GM23338 (cell line): ENCODE data around the gene LURAP1L. TPM values are rescaled to one million over a fixed set of nuclear protein-coding genes. Genes with fewer than 3 reads are reported as not detected.
A peak's percentile ranks its signal among the peaks of the same experiment; 100 is the strongest.

Experiments
- ATAC-seq: fragments of 200-7000 bp; cut with Tn5 transposase; 3 replicates; pipeline ENCODE4 v1.9.1; 2020
- DNase-seq: peaks from one replicate; pipeline ENCODE4 v3.0.0-alpha.2; 2015; ENCODE audit warnings: low spot score
- H2AFZ ChIP-seq: fragments of 200-600 bp; sonication (generic); 2 replicates; pipeline ENCODE4 v1.8.0; 2016; ENCODE audit warnings: antibody characterized with exemption, mild to moderate bottlenecking, moderate library complexity
- H3F3A ChIP-seq: fragments of 200-600 bp; sonication (generic); replicated peaks from 2 replicates; pipeline ENCODE4 v1.8.0; 2017; ENCODE audit warnings: antibody characterized with exemption, mixed run types, low read depth
- H3K27ac ChIP-seq: fragments of 200-600 bp; sonication (generic); 2 replicates; pipeline ENCODE4 v1.6.1; 2016; ENCODE audit warnings: low read depth
- H3K27me3 ChIP-seq: fragments of 200-600 bp; sonication (generic); 2 replicates; pipeline ENCODE4 v1.8.0; 2016; ENCODE audit warnings: mild to moderate bottlenecking, mixed run types, moderate library complexity; ENCODE audit not compliant: insufficient read depth
- H3K36me3 ChIP-seq: fragments of 200-600 bp; sonication (generic); 2 replicates; pipeline ENCODE4 v1.8.0; 2016; ENCODE audit warnings: mild to moderate bottlenecking; ENCODE audit not compliant: insufficient read depth
- H3K4me1 ChIP-seq: fragments of 200-600 bp; sonication (generic); 2 replicates; pipeline ENCODE4 v1.8.0; 2016; ENCODE audit warnings: mild to moderate bottlenecking, moderate library complexity; ENCODE audit not compliant: insufficient read depth
- H3K4me2 ChIP-seq: fragments of 200-600 bp; sonication (generic); 2 replicates; pipeline ENCODE4 v1.7.1; 2017; ENCODE audit warnings: mixed run types
- H3K4me3 ChIP-seq: fragments of 200-600 bp; sonication (generic); 2 replicates; pipeline ENCODE4 v1.6.1; 2016; ENCODE audit warnings: mixed run types
- H3K79me2 ChIP-seq: fragments of 200-600 bp; sonication (generic); replicated peaks from 2 replicates; pipeline ENCODE4 v1.8.0; 2017; ENCODE audit warnings: mild to moderate bottlenecking; ENCODE audit not compliant: insufficient read depth
- H3K9me2 ChIP-seq: fragments of 200-600 bp; sonication (generic); 2 replicates; pipeline ENCODE4 v1.8.0; 2017; ENCODE audit not compliant: insufficient read depth
- H4K20me1 ChIP-seq: fragments of 200-600 bp; sonication (generic); replicated peaks from 2 replicates; pipeline ENCODE4 v1.8.0; 2017; ENCODE audit warnings: mild to moderate bottlenecking; ENCODE audit not compliant: insufficient read depth
- H3K27ac Mint-ChIP-seq: 2 replicates; pipeline ENCODE4 v1.8.0; 2020; ENCODE audit warnings: inconsistent platforms, mild to moderate bottlenecking, moderate library complexity, mixed read lengths
- H3K27me3 Mint-ChIP-seq: 3 replicates; pipeline ENCODE4 v1.8.0; 2022; ENCODE audit warnings: low read depth, mild to moderate bottlenecking, moderate library complexity, mixed read lengths, inconsistent platforms; ENCODE audit not compliant: insufficient read depth, poor library complexity
- H3K36me3 Mint-ChIP-seq: 3 replicates; pipeline ENCODE4 v1.8.0; 2021; ENCODE audit warnings: low read depth, mild to moderate bottlenecking, inconsistent platforms, moderate library complexity, mixed read lengths
- H3K4me1 Mint-ChIP-seq: 3 replicates; pipeline ENCODE4 v1.8.0; 2020; ENCODE audit warnings: mild to moderate bottlenecking, inconsistent platforms, mixed read lengths
- H3K4me3 Mint-ChIP-seq: 3 replicates; pipeline ENCODE4 v1.8.0; 2021; ENCODE audit warnings: moderate library complexity, mild to moderate bottlenecking, inconsistent platforms, mixed read lengths
- H3K9me3 Mint-ChIP-seq: 3 replicates; pipeline ENCODE4 v1.8.0; 2020; ENCODE audit warnings: moderate library complexity, mild to moderate bottlenecking, inconsistent platforms, mixed read lengths
- CREB1 ChIP-seq: fragments of 250-450 bp; sonication (Bioruptor Pico); IDR thresholded peaks from 2 replicates; pipeline ENCODE4 v1.5.0; 2020; ENCODE audit warnings: low read depth, mild to moderate bottlenecking, moderate library complexity
- EZH2 ChIP-seq: fragments of 200-600 bp; sonication (generic); IDR thresholded peaks from one replicate; pipeline ENCODE4 v1.8.0; 2017; ENCODE audit warnings: antibody characterized with exemption, mild to moderate bottlenecking, low read depth; ENCODE audit not compliant: unreplicated experiment
- JUNB ChIP-seq: IDR thresholded peaks from one replicate; pipeline ENCODE4 v1.6.1; 2016; ENCODE audit warnings: antibody characterized with exemption; ENCODE audit not compliant: unreplicated experiment
- NANOG ChIP-seq: IDR thresholded peaks from 2 replicates; pipeline ENCODE4 v1.6.1; 2016; ENCODE audit warnings: antibody characterized with exemption, borderline replicate concordance
- POLR2AphosphoS5 ChIP-seq: IDR thresholded peaks from 2 replicates; pipeline ENCODE4 v1.6.1; 2016; ENCODE audit warnings: antibody characterized with exemption, low read depth
- STAT1 ChIP-seq: IDR thresholded peaks from one replicate; pipeline ENCODE4 v1.6.1; 2016; ENCODE audit warnings: antibody characterized with exemption; ENCODE audit not compliant: unreplicated experiment
- ZNF114 ChIP-seq: fragments of 250-450 bp; sonication (Bioruptor Pico); IDR thresholded peaks from 2 replicates; pipeline ENCODE4 v1.5.0; 2020; ENCODE audit warnings: mild to moderate bottlenecking, moderate library complexity
- polyA plus RNA-seq: library from polyadenylated mRNA; unstranded; fragments of >200 nt; fragmentation: Nextera tagmentation; extraction: Ambion mirVana; gene quantifications from 2 replicates; pipeline ENCODE4 v1.2.1, GENCODE V29; 2016
- total RNA-seq: library from RNA; depleted of rRNA; stranded (reverse); fragments of >200 nt; shearing (Covaris generic); gene quantifications from 2 replicates; pipeline ENCODE4 v1.2.3, GENCODE V29; 2014
- TF ChIP-seq, protein P1 (sequence below), 2 experiments: fragments of 200-600 bp in 1 of 2; sonication (generic) in 1 of 2; conservative IDR thresholded peaks; 2 replicates each; pipeline versions ENCODE4 v1.5.1 to v1.6.1; 2016 to 2017; ENCODE audit warnings: antibody characterized with exemption in 2 of 2, low read depth in 2 of 2, mild to moderate bottlenecking in 2 of 2, moderate library complexity in 1 of 2
- TF ChIP-seq, protein P2 (sequence below): fragments of 250-450 bp; sonication (Bioruptor Pico); IDR thresholded peaks from 2 replicates; pipeline ENCODE4 v1.5.0; 2020; ENCODE audit warnings: mild to moderate bottlenecking, moderate library complexity

LURAP1L gene
- total and polyA plus RNA-seq, 2 experiments from 2014 or later = 1.2 to 1.6 TPM

DNA sequence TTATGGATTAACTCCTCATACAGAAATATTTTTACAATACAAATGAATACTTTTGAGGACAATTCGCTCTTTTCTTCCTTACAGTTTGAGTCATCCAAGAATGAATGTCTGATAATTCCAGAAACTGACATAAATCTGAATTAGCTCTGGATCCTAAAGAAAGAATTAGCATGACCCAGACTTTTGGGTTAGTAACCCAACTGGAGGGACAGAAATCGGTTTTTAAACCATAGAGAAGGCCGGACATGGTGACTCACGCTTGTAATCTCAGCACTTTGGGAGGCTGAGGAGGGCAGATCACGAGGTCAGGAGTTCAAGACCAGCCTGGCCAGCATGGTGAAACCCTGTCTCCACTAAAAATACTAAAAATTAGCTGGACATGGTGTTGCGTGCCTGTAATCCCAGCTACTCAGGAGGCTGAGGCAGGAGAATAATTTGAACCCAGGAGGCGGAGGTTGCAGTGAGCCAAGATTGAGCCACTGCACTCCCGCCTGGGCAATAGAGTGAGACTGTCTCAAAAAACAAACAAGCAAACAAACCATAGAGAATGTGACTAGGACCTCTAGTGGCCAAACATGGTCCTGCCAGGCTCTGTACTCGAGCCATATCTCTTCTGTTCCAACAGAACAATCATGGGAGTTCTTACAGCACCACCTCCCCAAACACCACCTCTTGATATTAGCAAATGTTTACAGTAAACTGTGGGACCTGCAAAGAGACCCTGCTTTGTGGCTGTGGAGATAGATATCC is 44.8 kb downstream of the LURAP1L start:
- no peak overlapping the region for H2AFZ ChIP-seq
- Mint-ChIP-seq H3K27ac (no peak overlapping the region), H3K9me3 (no peaks in the 10 kb centered on the region), H3K27me3 (no peaks in the 10 kb centered on the region), H3K4me1 (peaks cover 7% of the 10 kb centered on the region; the same call in 2 of the 3 replicates), H3K4me3 (no peak overlapping the region), H3K36me3 (no peaks in the 10 kb centered on the region)
- ATAC-seq (peak; percentile 72), DNase-seq (peak; percentile 68)
- TF ChIP-seq, protein P1, sequence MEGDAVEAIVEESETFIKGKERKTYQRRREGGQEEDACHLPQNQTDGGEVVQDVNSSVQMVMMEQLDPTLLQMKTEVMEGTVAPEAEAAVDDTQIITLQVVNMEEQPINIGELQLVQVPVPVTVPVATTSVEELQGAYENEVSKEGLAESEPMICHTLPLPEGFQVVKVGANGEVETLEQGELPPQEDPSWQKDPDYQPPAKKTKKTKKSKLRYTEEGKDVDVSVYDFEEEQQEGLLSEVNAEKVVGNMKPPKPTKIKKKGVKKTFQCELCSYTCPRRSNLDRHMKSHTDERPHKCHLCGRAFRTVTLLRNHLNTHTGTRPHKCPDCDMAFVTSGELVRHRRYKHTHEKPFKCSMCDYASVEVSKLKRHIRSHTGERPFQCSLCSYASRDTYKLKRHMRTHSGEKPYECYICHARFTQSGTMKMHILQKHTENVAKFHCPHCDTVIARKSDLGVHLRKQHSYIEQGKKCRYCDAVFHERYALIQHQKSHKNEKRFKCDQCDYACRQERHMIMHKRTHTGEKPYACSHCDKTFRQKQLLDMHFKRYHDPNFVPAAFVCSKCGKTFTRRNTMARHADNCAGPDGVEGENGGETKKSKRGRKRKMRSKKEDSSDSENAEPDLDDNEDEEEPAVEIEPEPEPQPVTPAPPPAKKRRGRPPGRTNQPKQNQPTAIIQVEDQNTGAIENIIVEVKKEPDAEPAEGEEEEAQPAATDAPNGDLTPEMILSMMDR (conservative IDR thresholded peaks at IDR 0.05; ENCODE audit: low read depth in 2 of 2) = peak; percentile 75 to 76
- TF ChIP-seq, protein P2, sequence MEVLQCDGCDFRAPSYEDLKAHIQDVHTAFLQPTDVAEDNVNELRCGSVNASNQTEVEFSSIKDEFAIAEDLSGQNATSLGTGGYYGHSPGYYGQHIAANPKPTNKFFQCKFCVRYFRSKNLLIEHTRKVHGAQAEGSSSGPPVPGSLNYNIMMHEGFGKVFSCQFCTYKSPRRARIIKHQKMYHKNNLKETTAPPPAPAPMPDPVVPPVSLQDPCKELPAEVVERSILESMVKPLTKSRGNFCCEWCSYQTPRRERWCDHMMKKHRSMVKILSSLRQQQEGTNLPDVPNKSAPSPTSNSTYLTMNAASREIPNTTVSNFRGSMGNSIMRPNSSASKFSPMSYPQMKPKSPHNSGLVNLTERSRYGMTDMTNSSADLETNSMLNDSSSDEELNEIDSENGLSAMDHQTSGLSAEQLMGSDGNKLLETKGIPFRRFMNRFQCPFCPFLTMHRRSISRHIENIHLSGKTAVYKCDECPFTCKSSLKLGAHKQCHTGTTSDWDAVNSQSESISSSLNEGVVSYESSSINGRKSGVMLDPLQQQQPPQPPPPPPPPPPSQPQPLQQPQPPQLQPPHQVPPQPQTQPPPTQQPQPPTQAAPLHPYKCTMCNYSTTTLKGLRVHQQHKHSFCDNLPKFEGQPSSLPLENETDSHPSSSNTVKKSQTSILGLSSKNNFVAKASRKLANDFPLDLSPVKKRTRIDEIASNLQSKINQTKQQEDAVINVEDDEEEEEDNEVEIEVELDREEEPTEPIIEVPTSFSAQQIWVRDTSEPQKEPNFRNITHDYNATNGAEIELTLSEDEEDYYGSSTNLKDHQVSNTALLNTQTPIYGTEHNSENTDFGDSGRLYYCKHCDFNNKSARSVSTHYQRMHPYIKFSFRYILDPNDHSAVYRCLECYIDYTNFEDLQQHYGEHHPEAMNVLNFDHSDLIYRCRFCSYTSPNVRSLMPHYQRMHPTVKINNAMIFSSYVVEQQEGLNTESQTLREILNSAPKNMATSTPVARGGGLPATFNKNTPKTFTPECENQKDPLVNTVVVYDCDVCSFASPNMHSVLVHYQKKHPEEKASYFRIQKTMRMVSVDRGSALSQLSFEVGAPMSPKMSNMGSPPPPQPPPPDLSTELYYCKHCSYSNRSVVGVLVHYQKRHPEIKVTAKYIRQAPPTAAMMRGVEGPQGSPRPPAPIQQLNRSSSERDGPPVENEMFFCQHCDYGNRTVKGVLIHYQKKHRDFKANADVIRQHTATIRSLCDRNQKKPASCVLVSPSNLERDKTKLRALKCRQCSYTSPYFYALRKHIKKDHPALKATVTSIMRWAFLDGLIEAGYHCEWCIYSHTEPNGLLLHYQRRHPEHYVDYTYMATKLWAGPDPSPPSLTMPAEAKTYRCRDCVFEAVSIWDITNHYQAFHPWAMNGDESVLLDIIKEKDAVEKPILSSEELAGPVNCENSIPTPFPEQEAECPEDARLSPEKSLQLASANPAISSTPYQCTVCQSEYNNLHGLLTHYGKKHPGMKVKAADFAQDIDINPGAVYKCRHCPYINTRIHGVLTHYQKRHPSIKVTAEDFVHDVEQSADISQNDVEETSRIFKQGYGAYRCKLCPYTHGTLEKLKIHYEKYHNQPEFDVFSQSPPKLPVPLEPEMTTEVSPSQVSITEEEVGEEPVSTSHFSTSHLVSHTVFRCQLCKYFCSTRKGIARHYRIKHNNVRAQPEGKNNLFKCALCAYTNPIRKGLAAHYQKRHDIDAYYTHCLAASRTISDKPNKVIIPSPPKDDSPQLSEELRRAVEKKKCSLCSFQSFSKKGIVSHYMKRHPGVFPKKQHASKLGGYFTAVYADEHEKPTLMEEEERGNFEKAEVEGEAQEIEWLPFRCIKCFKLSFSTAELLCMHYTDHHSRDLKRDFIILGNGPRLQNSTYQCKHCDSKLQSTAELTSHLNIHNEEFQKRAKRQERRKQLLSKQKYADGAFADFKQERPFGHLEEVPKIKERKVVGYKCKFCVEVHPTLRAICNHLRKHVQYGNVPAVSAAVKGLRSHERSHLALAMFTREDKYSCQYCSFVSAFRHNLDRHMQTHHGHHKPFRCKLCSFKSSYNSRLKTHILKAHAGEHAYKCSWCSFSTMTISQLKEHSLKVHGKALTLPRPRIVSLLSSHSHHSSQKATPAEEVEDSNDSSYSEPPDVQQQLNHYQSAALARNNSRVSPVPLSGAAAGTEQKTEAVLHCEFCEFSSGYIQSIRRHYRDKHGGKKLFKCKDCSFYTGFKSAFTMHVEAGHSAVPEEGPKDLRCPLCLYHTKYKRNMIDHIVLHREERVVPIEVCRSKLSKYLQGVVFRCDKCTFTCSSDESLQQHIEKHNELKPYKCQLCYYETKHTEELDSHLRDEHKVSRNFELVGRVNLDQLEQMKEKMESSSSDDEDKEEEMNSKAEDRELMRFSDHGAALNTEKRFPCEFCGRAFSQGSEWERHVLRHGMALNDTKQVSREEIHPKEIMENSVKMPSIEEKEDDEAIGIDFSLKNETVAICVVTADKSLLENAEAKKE (CRISPR knock-in tag) = no peak
- no peaks in the 10 kb centered on the region for H3F3A ChIP-seq
- H3K27me3 ChIP-seq = no peaks in the 10 kb centered on the region
- no peak overlapping the region for H3K4me3 ChIP-seq
- no peaks in the 10 kb centered on the region for H4K20me1 ChIP-seq
- no peaks in the 10 kb centered on the region for H3K9me2 ChIP-seq
- H3K79me2 ChIP-seq = no peaks in the 10 kb centered on the region
- no peaks in the 10 kb centered on the region for H3K4me1 ChIP-seq
- H3K27ac ChIP-seq = no peak overlapping the region
- no peak overlapping the region for H3K4me2 ChIP-seq
- no peaks in the 10 kb centered on the region for H3K36me3 ChIP-seq

DNA sequence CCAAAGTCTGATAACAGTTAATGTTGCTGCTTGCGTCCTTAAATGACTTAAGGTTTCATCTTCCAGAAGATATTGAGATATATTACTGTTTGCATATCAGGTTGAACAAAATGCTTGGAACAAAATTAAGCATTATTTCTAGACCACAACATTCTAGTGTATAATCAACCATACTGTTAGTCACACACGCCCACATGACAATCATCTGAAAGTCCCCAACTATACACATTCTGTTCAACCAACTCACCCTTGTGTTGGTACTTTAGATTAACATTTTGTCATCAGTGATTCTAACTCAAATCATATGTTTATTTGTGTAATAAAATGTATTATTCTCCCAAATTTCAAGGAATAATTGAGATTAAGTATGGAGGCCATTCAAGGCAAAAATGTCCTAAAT is 47.3 kb downstream of the LURAP1L start:
- H3K27ac Mint-ChIP-seq = no peak overlapping the region
- no peaks in the 10 kb centered on the region for H3K27me3 Mint-ChIP-seq
- Histone ChIP-seq H3K4me3 (no peak overlapping the region), H4K20me1 (no peaks in the 10 kb centered on the region), H3K27ac (no peak overlapping the region), H3K9me2 (no peaks in the 10 kb centered on the region), H3K4me1 (no peaks in the 10 kb centered on the region), H3K79me2 (no peaks in the 10 kb centered on the region), H3K4me2 (no peak overlapping the region), H3F3A (no peaks in the 10 kb centered on the region), H2AFZ (no peak overlapping the region), H3K27me3 (no peaks in the 10 kb centered on the region), H3K36me3 (no peaks in the 10 kb centered on the region)
- H3K9me3 Mint-ChIP-seq = no peaks in the 10 kb centered on the region
- no peaks in the 10 kb centered on the region for H3K36me3 Mint-ChIP-seq
- no peaks in the 10 kb centered on the region for H3K4me1 Mint-ChIP-seq
- DNase-seq = no peak
- no peak overlapping the region for H3K4me3 Mint-ChIP-seq
- ATAC-seq = no peak
- no peak for TF ChIP-seq EZH2
- TF ChIP-seq POLR2AphosphoS5 = no peak
- no peak for TF ChIP-seq STAT1
- no peak for TF ChIP-seq JUNB
- TF ChIP-seq NANOG = no peak
- no peak for TF ChIP-seq ZNF114 (CRISPR knock-in tag)
- no peak for TF ChIP-seq CREB1
